ENCODE data around the gene PTK6.

PTK6 gene

GRCh38 chr20:63544958-63545516, 7.9 kb upstream of the PTK6 start:
- Histone ChIP-seq H3K4me3 (ENCODE audit: low read length) (no peak overlapping the region), H3K36me3 (replicated peaks; ENCODE audit: insufficient read depth, low read length) (no peaks in the 10 kb centered on the region), H3K9me2 (replicated peaks; ENCODE audit: insufficient read depth, low read length) (no peaks in the 10 kb centered on the region), H4K20me1 (ENCODE audit: insufficient read depth, low read length) (no peaks in the 10 kb centered on the region; the same call in 1 of the 2 replicates), H3K27ac (ENCODE audit: low read length) (no peak overlapping the region), H3K4me1 (ENCODE audit: low read length) (no peaks in the 10 kb centered on the region), H3K79me2 (ENCODE audit: low read length) (no peaks in the 10 kb centered on the region), H3K9me3 (replicated peaks; ENCODE audit: insufficient read depth, low read length) (no peaks in the 10 kb centered on the region), H3K27me3 (replicated peaks; ENCODE audit: insufficient read depth, low read length) (peaks cover 96% of the 10 kb centered on the region), H3K4me2 (ENCODE audit: low read depth, low read length) (no peak overlapping the region), H2AFZ (ENCODE audit: low read length) (no peak overlapping the region), H3K9ac (ENCODE audit: low read length) (no peak overlapping the region), H3F3A (ENCODE audit: insufficient read depth, low read length) (no peaks in the 10 kb centered on the region)
- DNase-seq = no peak
- TF ChIP-seq EZH2 (optimal IDR thresholded peaks at IDR 0.05; ENCODE audit: low read depth, low read length) (no peak), CTCF (IDR thresholded peaks at IDR 0.05; ENCODE audit: low read length) (no peak), EZH2phosphoT487 (IDR thresholded peaks at IDR 0.05; ENCODE audit: low read length) (no peak)

DNA sequence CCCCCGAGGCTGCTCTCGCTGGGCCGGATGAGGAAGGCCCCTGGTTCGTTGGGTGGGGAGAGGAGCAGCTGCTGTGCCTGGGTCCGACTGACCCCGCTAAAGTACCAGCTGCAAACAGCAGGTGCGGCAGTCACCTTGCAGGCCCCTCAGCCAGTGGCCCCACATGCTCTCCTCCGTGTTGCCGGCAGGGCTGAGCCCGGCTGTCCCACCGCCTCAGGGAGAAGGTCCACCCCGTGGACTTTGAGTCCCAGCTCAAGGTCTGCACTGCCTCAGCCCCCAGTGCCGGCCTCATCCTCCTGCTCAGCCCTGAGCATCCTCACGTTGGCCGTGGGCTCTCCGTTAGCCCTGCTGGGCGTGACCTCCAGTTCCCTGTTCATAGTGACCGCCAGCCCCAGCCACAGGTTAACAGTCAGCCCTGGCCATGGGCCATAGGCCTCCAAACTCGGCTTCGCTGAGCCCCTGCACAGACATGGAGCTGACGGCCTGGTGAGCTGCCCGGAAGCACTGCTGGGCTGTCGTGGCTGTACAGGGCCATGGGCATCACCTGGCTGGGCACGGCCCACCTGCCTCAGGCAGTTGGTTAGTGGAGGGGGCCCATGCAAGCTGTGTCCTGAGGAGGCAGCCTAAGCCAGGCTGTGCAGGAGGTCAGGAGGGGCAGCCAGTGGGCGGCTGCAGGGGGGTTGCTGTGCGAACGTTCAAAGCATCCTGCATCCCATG, 7.2 kb upstream of the PTK6 start:
- Histone ChIP-seq H3K27me3 (replicated peaks; ENCODE audit: insufficient read depth, low read length) (peaks cover 96% of the 10 kb centered on the region), H3K4me3 (ENCODE audit: low read length) (no peak overlapping the region), H3F3A (ENCODE audit: insufficient read depth, low read length) (no peaks in the 10 kb centered on the region), H3K9me2 (replicated peaks; ENCODE audit: insufficient read depth, low read length) (no peaks in the 10 kb centered on the region), H4K20me1 (ENCODE audit: insufficient read depth, low read length) (no peaks in the 10 kb centered on the region; the same call in 1 of the 2 replicates), H3K9me3 (replicated peaks; ENCODE audit: insufficient read depth, low read length) (no peaks in the 10 kb centered on the region), H2AFZ (ENCODE audit: low read length) (no peak overlapping the region), H3K27ac (ENCODE audit: low read length) (no peak overlapping the region), H3K4me2 (ENCODE audit: low read depth, low read length) (no peak overlapping the region), H3K9ac (ENCODE audit: low read length) (no peak overlapping the region), H3K79me2 (ENCODE audit: low read length) (no peaks in the 10 kb centered on the region), H3K4me1 (ENCODE audit: low read length) (no peaks in the 10 kb centered on the region), H3K36me3 (replicated peaks; ENCODE audit: insufficient read depth, low read length) (no peaks in the 10 kb centered on the region)
- no peak for DNase-seq
- no peak for TF ChIP-seq EZH2phosphoT487 (IDR thresholded peaks at IDR 0.05; ENCODE audit: low read length)
- TF ChIP-seq EZH2 (optimal IDR thresholded peaks at IDR 0.05; ENCODE audit: low read depth, low read length) = no peak
- no peak for TF ChIP-seq CTCF (IDR thresholded peaks at IDR 0.05; ENCODE audit: low read length)

DNA sequence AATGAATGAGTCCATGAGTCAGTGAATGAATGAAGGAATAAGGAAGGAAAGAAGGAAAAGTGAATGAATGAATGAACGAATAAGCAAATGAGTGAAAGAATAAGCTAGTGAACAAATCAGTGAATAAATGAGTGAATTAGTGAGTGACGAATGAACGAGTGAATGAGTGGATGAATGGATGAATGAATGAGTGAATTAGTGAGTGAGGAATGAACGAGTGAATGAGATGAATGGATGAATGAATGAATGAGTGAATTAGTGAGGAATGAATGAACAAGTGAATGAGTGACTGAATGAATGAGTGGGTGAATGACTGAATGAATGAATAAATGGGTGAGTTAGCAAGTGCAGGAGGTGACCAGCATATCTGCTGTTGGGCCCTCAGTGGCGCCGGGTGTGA, 6.6 kb upstream of the PTK6 start:
- no peak overlapping the region for H2AFZ ChIP-seq (ENCODE audit: low read length)
- no peaks in the 10 kb centered on the region for H3K79me2 ChIP-seq (ENCODE audit: low read length)
- peaks cover 99% of the 10 kb centered on the region for H3K27me3 ChIP-seq (replicated peaks; ENCODE audit: insufficient read depth, low read length)
- H3F3A ChIP-seq (ENCODE audit: insufficient read depth, low read length) = no peaks in the 10 kb centered on the region
- no peak overlapping the region for H3K4me3 ChIP-seq (ENCODE audit: low read length)
- H3K27ac ChIP-seq (ENCODE audit: low read length) = no peak overlapping the region
- no peak overlapping the region for H3K4me2 ChIP-seq (ENCODE audit: low read depth, low read length)
- TF ChIP-seq EZH2phosphoT487 (IDR thresholded peaks at IDR 0.05; ENCODE audit: low read length) (no peak), CTCF (IDR thresholded peaks at IDR 0.05; ENCODE audit: low read length) (no peak), EZH2 (optimal IDR thresholded peaks at IDR 0.05; ENCODE audit: low read depth, low read length) (no peak)
- no peaks in the 10 kb centered on the region for H3K36me3 ChIP-seq (replicated peaks; ENCODE audit: insufficient read depth, low read length)
- H4K20me1 ChIP-seq (ENCODE audit: insufficient read depth, low read length) = no peaks in the 10 kb centered on the region; the same call in 1 of the 2 replicates
- no peaks in the 10 kb centered on the region for H3K9me3 ChIP-seq (replicated peaks; ENCODE audit: insufficient read depth, low read length)
- no peak for DNase-seq
- H3K9me2 ChIP-seq (replicated peaks; ENCODE audit: insufficient read depth, low read length) = no peaks in the 10 kb centered on the region
- H3K9ac ChIP-seq (ENCODE audit: low read length) = no peak overlapping the region
- H3K4me1 ChIP-seq (ENCODE audit: low read length) = no peaks in the 10 kb centered on the region

Data from MM.1S (cell line).